ENCODE measurements around the gene SOX10. TPM values are rescaled to one million over a fixed set of nuclear protein-coding genes. Genes with fewer than 3 reads are reported as not detected.
A peak's percentile ranks its signal among the peaks of the same experiment; 100 is the strongest.

Gene SOX10
- total and polyA plus RNA-seq, 2 of the 13 experiments (the other 11 are each of a cell fraction or from before 2014, with no cell fraction given) = not detected

DNA sequence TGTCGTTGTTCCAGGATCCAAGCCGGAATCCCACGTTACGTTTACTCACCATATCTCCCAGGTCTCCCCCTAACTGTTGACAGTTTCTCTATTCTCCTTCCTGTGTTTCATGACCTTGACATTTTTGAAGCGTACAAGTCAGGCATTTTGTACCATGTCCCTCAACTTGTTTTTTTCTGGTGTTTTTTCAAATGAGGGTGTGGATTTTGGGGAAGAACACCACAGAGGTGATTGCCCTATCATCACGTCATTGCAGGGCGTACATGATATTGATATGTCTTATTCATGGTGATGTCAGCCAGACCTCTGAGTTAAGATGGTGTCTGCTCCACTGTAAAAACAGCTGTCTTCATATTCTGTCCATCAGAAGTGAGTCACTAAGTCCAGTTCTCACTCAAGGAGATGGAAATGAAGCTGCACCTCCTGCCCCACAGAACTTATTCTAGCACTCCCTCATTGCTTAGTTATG lies 28.3 kb upstream of the SOX10 start (continued):
- TF ChIP-seq MIXL1 (CRISPR knock-in tag; IDR thresholded peaks at IDR 0.05) (no peak), ZNF775 (CRISPR knock-in tag; IDR thresholded peaks at IDR 0.05; ENCODE audit: borderline replicate concordance) (peak; percentile 93), SAP130 (CRISPR knock-in tag; IDR thresholded peaks at IDR 0.05; ENCODE audit: low read depth) (peak; percentile 82), PITX1 (CRISPR knock-in tag; IDR thresholded peaks at IDR 0.05) (peak; percentile 27; the same call in 1 of the 2 replicates), KAT7 (CRISPR knock-in tag; IDR thresholded peaks at IDR 0.05; ENCODE audit: borderline replicate concordance) (no peak), MYNN (CRISPR knock-in tag; IDR thresholded peaks at IDR 0.05; ENCODE audit: low read depth) (no peak), HOXA7 (CRISPR knock-in tag; IDR thresholded peaks at IDR 0.05) (no peak), EHMT2 (IDR thresholded peaks at IDR 0.05; ENCODE audit: borderline replicate concordance, low read depth, low read length) (no peak), CENPX (CRISPR knock-in tag; IDR thresholded peaks at IDR 0.05) (no peak), SALL1 (CRISPR knock-in tag; IDR thresholded peaks at IDR 0.05) (peak; percentile 48; the same call in 1 of the 2 replicates), ZIK1 (CRISPR knock-in tag; IDR thresholded peaks at IDR 0.05; ENCODE audit: borderline replicate concordance, low read depth) (no peak)
- TF ChIP-seq, protein P1, sequence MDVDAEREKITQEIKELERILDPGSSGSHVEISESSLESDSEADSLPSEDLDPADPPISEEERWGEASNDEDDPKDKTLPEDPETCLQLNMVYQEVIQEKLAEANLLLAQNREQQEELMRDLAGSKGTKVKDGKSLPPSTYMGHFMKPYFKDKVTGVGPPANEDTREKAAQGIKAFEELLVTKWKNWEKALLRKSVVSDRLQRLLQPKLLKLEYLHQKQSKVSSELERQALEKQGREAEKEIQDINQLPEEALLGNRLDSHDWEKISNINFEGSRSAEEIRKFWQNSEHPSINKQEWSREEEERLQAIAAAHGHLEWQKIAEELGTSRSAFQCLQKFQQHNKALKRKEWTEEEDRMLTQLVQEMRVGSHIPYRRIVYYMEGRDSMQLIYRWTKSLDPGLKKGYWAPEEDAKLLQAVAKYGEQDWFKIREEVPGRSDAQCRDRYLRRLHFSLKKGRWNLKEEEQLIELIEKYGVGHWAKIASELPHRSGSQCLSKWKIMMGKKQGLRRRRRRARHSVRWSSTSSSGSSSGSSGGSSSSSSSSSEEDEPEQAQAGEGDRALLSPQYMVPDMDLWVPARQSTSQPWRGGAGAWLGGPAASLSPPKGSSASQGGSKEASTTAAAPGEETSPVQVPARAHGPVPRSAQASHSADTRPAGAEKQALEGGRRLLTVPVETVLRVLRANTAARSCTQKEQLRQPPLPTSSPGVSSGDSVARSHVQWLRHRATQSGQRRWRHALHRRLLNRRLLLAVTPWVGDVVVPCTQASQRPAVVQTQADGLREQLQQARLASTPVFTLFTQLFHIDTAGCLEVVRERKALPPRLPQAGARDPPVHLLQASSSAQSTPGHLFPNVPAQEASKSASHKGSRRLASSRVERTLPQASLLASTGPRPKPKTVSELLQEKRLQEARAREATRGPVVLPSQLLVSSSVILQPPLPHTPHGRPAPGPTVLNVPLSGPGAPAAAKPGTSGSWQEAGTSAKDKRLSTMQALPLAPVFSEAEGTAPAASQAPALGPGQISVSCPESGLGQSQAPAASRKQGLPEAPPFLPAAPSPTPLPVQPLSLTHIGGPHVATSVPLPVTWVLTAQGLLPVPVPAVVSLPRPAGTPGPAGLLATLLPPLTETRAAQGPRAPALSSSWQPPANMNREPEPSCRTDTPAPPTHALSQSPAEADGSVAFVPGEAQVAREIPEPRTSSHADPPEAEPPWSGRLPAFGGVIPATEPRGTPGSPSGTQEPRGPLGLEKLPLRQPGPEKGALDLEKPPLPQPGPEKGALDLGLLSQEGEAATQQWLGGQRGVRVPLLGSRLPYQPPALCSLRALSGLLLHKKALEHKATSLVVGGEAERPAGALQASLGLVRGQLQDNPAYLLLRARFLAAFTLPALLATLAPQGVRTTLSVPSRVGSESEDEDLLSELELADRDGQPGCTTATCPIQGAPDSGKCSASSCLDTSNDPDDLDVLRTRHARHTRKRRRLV (CRISPR knock-in tag; IDR thresholded peaks at IDR 0.05) = no peak
- TF ChIP-seq, protein P2, sequence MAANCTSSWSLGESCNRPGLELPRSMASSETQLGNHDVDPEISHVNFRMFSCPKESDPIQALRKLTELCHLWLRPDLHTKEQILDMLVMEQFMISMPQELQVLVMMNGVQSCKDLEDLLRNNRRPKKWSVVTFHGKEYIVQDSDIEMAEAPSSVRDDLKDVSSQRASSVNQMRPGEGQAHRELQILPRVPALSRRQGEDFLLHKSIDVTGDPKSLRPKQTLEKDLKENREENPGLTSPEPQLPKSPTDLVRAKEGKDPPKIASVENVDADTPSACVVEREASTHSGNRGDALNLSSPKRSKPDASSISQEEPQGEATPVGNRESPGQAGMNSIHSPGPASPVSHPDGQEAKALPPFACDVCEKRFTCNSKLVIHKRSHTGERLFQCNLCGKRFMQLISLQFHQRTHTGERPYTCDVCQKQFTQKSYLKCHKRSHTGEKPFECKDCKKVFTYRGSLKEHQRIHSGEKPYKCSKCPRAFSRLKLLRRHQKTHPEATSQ (CRISPR knock-in tag; IDR thresholded peaks at IDR 0.05; ENCODE audit: borderline replicate concordance) = no peak
- TF ChIP-seq, protein P3, sequence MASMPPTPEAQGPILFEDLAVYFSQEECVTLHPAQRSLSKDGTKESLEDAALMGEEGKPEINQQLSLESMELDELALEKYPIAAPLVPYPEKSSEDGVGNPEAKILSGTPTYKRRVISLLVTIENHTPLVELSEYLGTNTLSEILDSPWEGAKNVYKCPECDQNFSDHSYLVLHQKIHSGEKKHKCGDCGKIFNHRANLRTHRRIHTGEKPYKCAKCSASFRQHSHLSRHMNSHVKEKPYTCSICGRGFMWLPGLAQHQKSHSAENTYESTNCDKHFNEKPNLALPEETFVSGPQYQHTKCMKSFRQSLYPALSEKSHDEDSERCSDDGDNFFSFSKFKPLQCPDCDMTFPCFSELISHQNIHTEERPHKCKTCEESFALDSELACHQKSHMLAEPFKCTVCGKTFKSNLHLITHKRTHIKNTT (CRISPR knock-in tag; IDR thresholded peaks at IDR 0.05) = no peak
- TF ChIP-seq, protein P4, sequence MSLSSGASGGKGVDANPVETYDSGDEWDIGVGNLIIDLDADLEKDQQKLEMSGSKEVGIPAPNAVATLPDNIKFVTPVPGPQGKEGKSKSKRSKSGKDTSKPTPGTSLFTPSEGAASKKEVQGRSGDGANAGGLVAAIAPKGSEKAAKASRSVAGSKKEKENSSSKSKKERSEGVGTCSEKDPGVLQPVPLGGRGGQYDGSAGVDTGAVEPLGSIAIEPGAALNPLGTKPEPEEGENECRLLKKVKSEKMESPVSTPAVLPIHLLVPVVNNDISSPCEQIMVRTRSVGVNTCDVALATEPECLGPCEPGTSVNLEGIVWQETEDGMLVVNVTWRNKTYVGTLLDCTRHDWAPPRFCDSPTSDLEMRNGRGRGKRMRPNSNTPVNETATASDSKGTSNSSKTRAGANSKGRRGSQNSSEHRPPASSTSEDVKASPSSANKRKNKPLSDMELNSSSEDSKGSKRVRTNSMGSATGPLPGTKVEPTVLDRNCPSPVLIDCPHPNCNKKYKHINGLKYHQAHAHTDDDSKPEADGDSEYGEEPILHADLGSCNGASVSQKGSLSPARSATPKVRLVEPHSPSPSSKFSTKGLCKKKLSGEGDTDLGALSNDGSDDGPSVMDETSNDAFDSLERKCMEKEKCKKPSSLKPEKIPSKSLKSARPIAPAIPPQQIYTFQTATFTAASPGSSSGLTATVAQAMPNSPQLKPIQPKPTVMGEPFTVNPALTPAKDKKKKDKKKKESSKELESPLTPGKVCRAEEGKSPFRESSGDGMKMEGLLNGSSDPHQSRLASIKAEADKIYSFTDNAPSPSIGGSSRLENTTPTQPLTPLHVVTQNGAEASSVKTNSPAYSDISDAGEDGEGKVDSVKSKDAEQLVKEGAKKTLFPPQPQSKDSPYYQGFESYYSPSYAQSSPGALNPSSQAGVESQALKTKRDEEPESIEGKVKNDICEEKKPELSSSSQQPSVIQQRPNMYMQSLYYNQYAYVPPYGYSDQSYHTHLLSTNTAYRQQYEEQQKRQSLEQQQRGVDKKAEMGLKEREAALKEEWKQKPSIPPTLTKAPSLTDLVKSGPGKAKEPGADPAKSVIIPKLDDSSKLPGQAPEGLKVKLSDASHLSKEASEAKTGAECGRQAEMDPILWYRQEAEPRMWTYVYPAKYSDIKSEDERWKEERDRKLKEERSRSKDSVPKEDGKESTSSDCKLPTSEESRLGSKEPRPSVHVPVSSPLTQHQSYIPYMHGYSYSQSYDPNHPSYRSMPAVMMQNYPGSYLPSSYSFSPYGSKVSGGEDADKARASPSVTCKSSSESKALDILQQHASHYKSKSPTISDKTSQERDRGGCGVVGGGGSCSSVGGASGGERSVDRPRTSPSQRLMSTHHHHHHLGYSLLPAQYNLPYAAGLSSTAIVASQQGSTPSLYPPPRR (CRISPR knock-in tag; IDR thresholded peaks at IDR 0.05; ENCODE audit: borderline replicate concordance) = peak; percentile 60; the same call in 1 of the 2 replicates
- TF ChIP-seq, protein P5, sequence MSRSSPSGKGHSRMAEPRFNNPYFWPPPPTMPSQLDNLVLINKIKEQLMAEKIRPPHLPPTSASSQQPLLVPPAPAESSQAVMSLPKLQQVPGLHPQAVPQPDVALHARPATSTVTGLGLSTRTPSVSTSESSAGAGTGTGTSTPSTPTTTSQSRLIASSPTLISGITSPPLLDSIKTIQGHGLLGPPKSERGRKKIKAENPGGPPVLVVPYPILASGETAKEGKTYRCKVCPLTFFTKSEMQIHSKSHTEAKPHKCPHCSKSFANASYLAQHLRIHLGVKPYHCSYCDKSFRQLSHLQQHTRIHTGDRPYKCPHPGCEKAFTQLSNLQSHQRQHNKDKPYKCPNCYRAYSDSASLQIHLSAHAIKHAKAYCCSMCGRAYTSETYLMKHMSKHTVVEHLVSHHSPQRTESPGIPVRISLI (CRISPR knock-in tag; IDR thresholded peaks at IDR 0.05; ENCODE audit: borderline replicate concordance) = peak; percentile 95

Measured in HepG2 (cell line).